MG63 (cell line): ENCODE results near the gene FAHD2A. TPM values are rescaled to one million over a fixed set of nuclear protein-coding genes. Genes with fewer than 3 reads are reported as not detected.
"Not testable (repeated sequence)": the region's sequence is repeated elsewhere in the genome, so short reads cannot be mapped to it uniquely, and the experiment has no call there.

ENCODE experiments used
- DNase-seq: peaks from one replicate; pipeline ENCODE4 v3.0.0-alpha.2; 2020
- H3K27me3 ChIP-seq: fragments of 250-450 bp; sonication (Bioruptor Pico); 2 replicates; pipeline ENCODE4 v1.5.1; 2020; ENCODE audit warnings: mild to moderate bottlenecking, moderate library complexity
- H3K36me3 ChIP-seq: fragments of 250-450 bp; sonication (Bioruptor Pico); 2 replicates; pipeline ENCODE4 v1.5.1; 2020; ENCODE audit warnings: mild to moderate bottlenecking, moderate library complexity
- H3K4me3 ChIP-seq: fragments of 250-450 bp; sonication (Bioruptor Pico); 2 replicates; pipeline ENCODE4 v1.5.1; 2020; ENCODE audit warnings: mild to moderate bottlenecking, moderate library complexity
- H3K9me3 ChIP-seq: fragments of 250-450 bp; sonication (Bioruptor Pico); 2 replicates; pipeline ENCODE4 v1.5.1; 2020; ENCODE audit warnings: mild to moderate bottlenecking, moderate library complexity
- total RNA-seq: library from RNA; depleted of rRNA; stranded (reverse); fragments of >200 nt; shearing (Covaris generic); gene quantifications from 2 replicates; pipeline ENCODE4 v1.2.3, GENCODE V29; 2014; ENCODE audit warnings: low replicate concordance

FAHD2A gene
- total RNA-seq, 1 experiment from 2014 or later: 44.3 TPM

- H3K4me3 ChIP-seq: peak overlapping the region; percentile 96
- DNase-seq, H3K9me3 ChIP-seq, H3K36me3 ChIP-seq, H3K27me3 ChIP-seq: not testable (repeated sequence)
Measured at GRCh38 chr2:95402004-95402369, 521 bp upstream of the FAHD2A start.

- not testable (repeated sequence) for H3K27me3 ChIP-seq, H3K9me3 ChIP-seq
- Histone ChIP-seq H3K4me3 (peak overlapping the region; percentile 96), H3K36me3 (peaks cover 11% of the 10 kb centered on the region)
- peak; percentile 39 for DNase-seq
Measured at GRCh38 chr2:95403204-95403721, 755 bp downstream of the FAHD2A start.

GRCh38 chr2:95403824-95404223, 1.3 kb downstream of the FAHD2A start:
- not testable (repeated sequence) for H3K27me3 ChIP-seq, H3K9me3 ChIP-seq, DNase-seq
- Histone ChIP-seq H3K36me3 (peaks cover 12% of the 10 kb centered on the region), H3K4me3 (peak overlapping the region; percentile 96)

- H3K4me3 ChIP-seq, H3K9me3 ChIP-seq, DNase-seq, H3K27me3 ChIP-seq: not testable (repeated sequence)
- peaks cover 12% of the 10 kb centered on the region for H3K36me3 ChIP-seq
Measured at GRCh38 chr2:95404676-95405075, 2.2 kb downstream of the FAHD2A start.

GRCh38 chr2:95411239-95411638, 8.7 kb downstream of the FAHD2A start:
- H3K4me3 ChIP-seq, H3K27me3 ChIP-seq, H3K9me3 ChIP-seq: not testable (repeated sequence)
- peaks cover 12% of the 10 kb centered on the region for H3K36me3 ChIP-seq
- DNase-seq: peak; percentile 27

- H3K27me3 ChIP-seq, H3K4me3 ChIP-seq, H3K36me3 ChIP-seq, H3K9me3 ChIP-seq: not testable (repeated sequence)
- DNase-seq: peak; percentile 77
Measured at GRCh38 chr2:95414015-95414594, 11.6 kb downstream of the FAHD2A start.

GRCh38 chr2:95415138-95415537, 12.6 kb downstream of the FAHD2A start:
- H3K9me3 ChIP-seq: not testable (repeated sequence)

GRCh38 chr2:95415561-95415960, 13.1 kb downstream of the FAHD2A start:
- H3K4me3 ChIP-seq, H3K36me3 ChIP-seq, DNase-seq, H3K27me3 ChIP-seq, H3K9me3 ChIP-seq: not testable (repeated sequence)

More at GRCh38 chr2:95415138-95415537, 12.6 kb downstream of the FAHD2A start:
- H3K4me3 ChIP-seq, H3K36me3 ChIP-seq, H3K27me3 ChIP-seq, DNase-seq: not testable (repeated sequence)

GRCh38 chr2:95427196-95427867, 24.8 kb downstream of the FAHD2A start:
- H3K27me3 ChIP-seq, H3K4me3 ChIP-seq, H3K9me3 ChIP-seq, DNase-seq, H3K36me3 ChIP-seq: not testable (repeated sequence)

- H3K4me3 ChIP-seq, DNase-seq, H3K27me3 ChIP-seq, H3K9me3 ChIP-seq, H3K36me3 ChIP-seq: not testable (repeated sequence)
Measured at GRCh38 chr2:95429748-95430467, 27.4 kb downstream of the FAHD2A start.

- not testable (repeated sequence) for H3K27me3 ChIP-seq, H3K9me3 ChIP-seq, DNase-seq, H3K4me3 ChIP-seq, H3K36me3 ChIP-seq
Measured at GRCh38 chr2:95433373-95433772, 30.9 kb downstream of the FAHD2A start.

GRCh38 chr2:95433973-95434372, 31.5 kb downstream of the FAHD2A start:
- H3K27me3 ChIP-seq, H3K4me3 ChIP-seq, H3K9me3 ChIP-seq, DNase-seq, H3K36me3 ChIP-seq: not testable (repeated sequence)

- H3K4me3 ChIP-seq, H3K27me3 ChIP-seq, H3K9me3 ChIP-seq, H3K36me3 ChIP-seq: not testable (repeated sequence)
- peak; percentile 97 for DNase-seq
Measured at GRCh38 chr2:95434507-95435076, 32.1 kb downstream of the FAHD2A start.

GRCh38 chr2:95435162-95435871, 32.8 kb downstream of the FAHD2A start:
- not testable (repeated sequence) for H3K9me3 ChIP-seq, H3K27me3 ChIP-seq, H3K36me3 ChIP-seq, DNase-seq, H3K4me3 ChIP-seq

GRCh38 chr2:95435872-95436209, 33.3 kb downstream of the FAHD2A start:
- H3K9me3 ChIP-seq, H3K4me3 ChIP-seq, H3K36me3 ChIP-seq, H3K27me3 ChIP-seq: not testable (repeated sequence)
- peak; percentile 32 for DNase-seq

- not testable (repeated sequence) for DNase-seq, H3K4me3 ChIP-seq, H3K36me3 ChIP-seq, H3K9me3 ChIP-seq, H3K27me3 ChIP-seq
Measured at GRCh38 chr2:95442474-95443099, 40.1 kb downstream of the FAHD2A start.

GRCh38 chr2:95445317-95445716, 42.8 kb downstream of the FAHD2A start:
- not testable (repeated sequence) for H3K9me3 ChIP-seq, H3K4me3 ChIP-seq, DNase-seq, H3K27me3 ChIP-seq, H3K36me3 ChIP-seq
